Neural cell (in vitro differentiated cells): ENCODE measurements around the gene DIABLO. TPM values are rescaled to one million over a fixed set of nuclear protein-coding genes. Genes with fewer than 3 reads are reported as not detected.

Experiments used
- H2AFZ ChIP-seq: fragments of 200-600, 300-800 bp; sonication (generic), shearing (Covaris generic); 2 replicates; pipeline ENCODE4 v1.6.0; 2014; ENCODE audit warnings: low read depth, mild to moderate bottlenecking, antibody characterized with exemption, low read length, moderate library complexity
- H3F3A ChIP-seq: fragments of 200-600 bp; shearing (Covaris generic); 2 replicates; pipeline ENCODE4 v1.6.1; 2016; ENCODE audit warnings: mild to moderate bottlenecking, moderate library complexity, mixed read lengths, antibody characterized with exemption, low read length; ENCODE audit not compliant: insufficient read depth, poor library complexity, severe bottlenecking
- H3K27ac ChIP-seq: fragments of 200-600, 300-800 bp; sonication (generic), shearing (Covaris generic); 2 replicates; pipeline ENCODE4 v1.5.1; 2014; ENCODE audit warnings: mild to moderate bottlenecking, low read length, moderate library complexity
- H3K27me3 ChIP-seq: fragments of 300-800, 200-600 bp; sonication (generic), shearing (Covaris generic); 2 replicates; pipeline ENCODE4 v1.6.0; 2014; ENCODE audit warnings: mild to moderate bottlenecking, low read depth, low read length, moderate library complexity; ENCODE audit not compliant: insufficient read depth
- H3K36me3 ChIP-seq: fragments of 300-800, 200-600 bp; sonication (generic), shearing (Covaris generic); 2 replicates; pipeline ENCODE4 v1.5.1; 2014; ENCODE audit warnings: mild to moderate bottlenecking, antibody characterized with exemption, low read length, moderate library complexity; ENCODE audit not compliant: insufficient read depth
- H3K4me2 ChIP-seq: fragments of 300-800, 200-600 bp; sonication (generic), shearing (Covaris generic); 2 replicates; pipeline ENCODE4 v1.6.0; 2014; ENCODE audit warnings: mild to moderate bottlenecking, low read length
- H3K4me3 ChIP-seq: fragments of 300-800, 200-600 bp; sonication (generic), shearing (Covaris generic); 2 replicates; pipeline ENCODE4 v1.5.1; 2014; ENCODE audit warnings: mild to moderate bottlenecking, low read length, moderate library complexity
- H3K79me2 ChIP-seq: fragments of 200-600 bp; shearing (Covaris generic); replicated peaks from 2 replicates; pipeline ENCODE4 v1.6.0; 2014; ENCODE audit warnings: mild to moderate bottlenecking, low read length, moderate library complexity; ENCODE audit not compliant: insufficient read depth
- H3K9ac ChIP-seq: fragments of 300-800, 200-600 bp; sonication (generic), shearing (Covaris generic); 2 replicates; pipeline ENCODE4 v1.6.1; 2016; ENCODE audit warnings: mild to moderate bottlenecking, low read length, mixed read lengths
- H3K9me2 ChIP-seq: fragments of 200-600 bp; shearing (Covaris generic); 2 replicates; pipeline ENCODE4 v1.6.1; 2016; ENCODE audit warnings: mild to moderate bottlenecking, low read length, mixed read lengths; ENCODE audit not compliant: insufficient read depth
- H3K9me3 ChIP-seq: fragments of 200-600, 300-800 bp; sonication (generic), shearing (Covaris generic); 2 replicates; pipeline ENCODE4 v1.6.1; 2016; ENCODE audit warnings: mild to moderate bottlenecking, mixed run types, low read length, moderate library complexity, mixed read lengths
- H4K20me1 ChIP-seq: fragments of 200-600 bp; shearing (Covaris generic); 2 replicates; pipeline ENCODE4 v1.6.1; 2016; ENCODE audit warnings: mild to moderate bottlenecking, mixed run types; ENCODE audit not compliant: insufficient read depth
- EP300 ChIP-seq: fragments of 450-650 bp; conservative IDR thresholded peaks from 2 replicates; pipeline ENCODE4 v1.6.1; 2014; ENCODE audit warnings: antibody characterized with exemption, mild to moderate bottlenecking, moderate library complexity; ENCODE audit not compliant: poor library complexity, severe bottlenecking
- EZH2 ChIP-seq: fragments of 200-600, 300-800 bp; shearing (Covaris generic), sonication (generic); IDR thresholded peaks from 2 replicates; pipeline ENCODE4 v1.6.1; 2014; ENCODE audit warnings: antibody characterized with exemption, low read length, borderline replicate concordance, mild to moderate bottlenecking; ENCODE audit not compliant: insufficient read depth, poor library complexity, severe bottlenecking
- MXI1 ChIP-seq: fragments of 450-650 bp; conservative IDR thresholded peaks from 2 replicates; pipeline ENCODE4 v1.6.1; 2014; ENCODE audit warnings: antibody characterized with exemption, mild to moderate bottlenecking; ENCODE audit not compliant: poor library complexity, severe bottlenecking
- POLR2AphosphoS5 ChIP-seq: IDR thresholded peaks from 2 replicates; pipeline ENCODE4 v1.6.1; 2012
- RAD21 ChIP-seq: fragments of 450-650 bp; conservative IDR thresholded peaks from 2 replicates; pipeline ENCODE4 v1.6.1; 2014; ENCODE audit warnings: antibody characterized with exemption, mild to moderate bottlenecking, moderate library complexity
- SMC3 ChIP-seq: fragments of 450-650 bp; conservative IDR thresholded peaks from 2 replicates; pipeline ENCODE4 v1.6.1; 2014; ENCODE audit warnings: antibody characterized with exemption, mild to moderate bottlenecking, moderate library complexity; ENCODE audit not compliant: poor library complexity
- TAF1 ChIP-seq: IDR thresholded peaks from 2 replicates; pipeline ENCODE4 v1.6.1; 2012; ENCODE audit warnings: low read depth
- polyA plus RNA-seq: library from polyadenylated mRNA; depleted of rRNA; stranded (reverse); fragments of >200 nt; gene quantifications from 2 replicates; pipeline ENCODE4 v1.2.3, GENCODE V29; 2014
- TF ChIP-seq, protein P1 (sequence below): IDR thresholded peaks from 2 replicates; pipeline ENCODE4 v1.6.1; 2012; ENCODE audit warnings: borderline replicate concordance
- TF ChIP-seq, protein P2 (sequence below): fragments of 450-650 bp; IDR thresholded peaks from 2 replicates; pipeline ENCODE4 v1.5.1; 2014; ENCODE audit warnings: antibody characterized with exemption, mild to moderate bottlenecking, moderate library complexity; ENCODE audit not compliant: poor library complexity, severe bottlenecking

Gene DIABLO
- polyA plus RNA-seq, 1 donor from 2014 or later: 157 TPM

DNA sequence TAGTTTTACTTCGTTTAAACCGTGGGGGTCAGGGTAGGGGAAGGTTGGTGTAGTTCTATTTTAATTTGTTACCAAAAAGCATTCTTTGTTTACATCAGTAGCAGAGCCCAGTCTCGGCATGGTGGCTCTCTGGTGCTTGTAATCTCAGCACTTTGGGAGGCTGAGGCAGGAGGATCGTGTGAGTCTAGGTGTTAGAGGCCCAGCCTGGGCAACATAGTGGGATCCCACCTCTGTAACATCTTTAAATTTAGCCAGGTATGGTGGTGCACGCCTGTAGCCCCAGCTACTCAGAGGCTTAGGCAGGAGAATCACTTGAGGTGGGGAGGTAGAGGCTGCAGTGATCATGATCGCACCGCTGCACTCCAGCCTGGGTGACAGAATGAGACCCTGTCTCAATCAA, 40.8 kb downstream of the DIABLO start:
- H3K36me3 ChIP-seq: no peaks in the 10 kb centered on the region
- H3K4me2 ChIP-seq: no peak overlapping the region
- no peak overlapping the region for H3K27ac ChIP-seq
- H3K9ac ChIP-seq: no peak overlapping the region
- H3K27me3 ChIP-seq: peaks cover 14% of the 10 kb centered on the region
- no peak overlapping the region for H3K4me3 ChIP-seq
- no peaks in the 10 kb centered on the region for H3F3A ChIP-seq
- H3K9me3 ChIP-seq: no peaks in the 10 kb centered on the region
- H3K79me2 ChIP-seq: no peaks in the 10 kb centered on the region
- H2AFZ ChIP-seq: no peak overlapping the region
- TF ChIP-seq POLR2AphosphoS5 (no peak), SMC3 (no peak), TAF1 (no peak), EP300 (no peak), EZH2 (no peak), MXI1 (no peak), RAD21 (no peak)
- TF ChIP-seq, protein P1, sequence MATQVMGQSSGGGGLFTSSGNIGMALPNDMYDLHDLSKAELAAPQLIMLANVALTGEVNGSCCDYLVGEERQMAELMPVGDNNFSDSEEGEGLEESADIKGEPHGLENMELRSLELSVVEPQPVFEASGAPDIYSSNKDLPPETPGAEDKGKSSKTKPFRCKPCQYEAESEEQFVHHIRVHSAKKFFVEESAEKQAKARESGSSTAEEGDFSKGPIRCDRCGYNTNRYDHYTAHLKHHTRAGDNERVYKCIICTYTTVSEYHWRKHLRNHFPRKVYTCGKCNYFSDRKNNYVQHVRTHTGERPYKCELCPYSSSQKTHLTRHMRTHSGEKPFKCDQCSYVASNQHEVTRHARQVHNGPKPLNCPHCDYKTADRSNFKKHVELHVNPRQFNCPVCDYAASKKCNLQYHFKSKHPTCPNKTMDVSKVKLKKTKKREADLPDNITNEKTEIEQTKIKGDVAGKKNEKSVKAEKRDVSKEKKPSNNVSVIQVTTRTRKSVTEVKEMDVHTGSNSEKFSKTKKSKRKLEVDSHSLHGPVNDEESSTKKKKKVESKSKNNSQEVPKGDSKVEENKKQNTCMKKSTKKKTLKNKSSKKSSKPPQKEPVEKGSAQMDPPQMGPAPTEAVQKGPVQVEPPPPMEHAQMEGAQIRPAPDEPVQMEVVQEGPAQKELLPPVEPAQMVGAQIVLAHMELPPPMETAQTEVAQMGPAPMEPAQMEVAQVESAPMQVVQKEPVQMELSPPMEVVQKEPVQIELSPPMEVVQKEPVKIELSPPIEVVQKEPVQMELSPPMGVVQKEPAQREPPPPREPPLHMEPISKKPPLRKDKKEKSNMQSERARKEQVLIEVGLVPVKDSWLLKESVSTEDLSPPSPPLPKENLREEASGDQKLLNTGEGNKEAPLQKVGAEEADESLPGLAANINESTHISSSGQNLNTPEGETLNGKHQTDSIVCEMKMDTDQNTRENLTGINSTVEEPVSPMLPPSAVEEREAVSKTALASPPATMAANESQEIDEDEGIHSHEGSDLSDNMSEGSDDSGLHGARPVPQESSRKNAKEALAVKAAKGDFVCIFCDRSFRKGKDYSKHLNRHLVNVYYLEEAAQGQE: no peak
- TF ChIP-seq, protein P2, sequence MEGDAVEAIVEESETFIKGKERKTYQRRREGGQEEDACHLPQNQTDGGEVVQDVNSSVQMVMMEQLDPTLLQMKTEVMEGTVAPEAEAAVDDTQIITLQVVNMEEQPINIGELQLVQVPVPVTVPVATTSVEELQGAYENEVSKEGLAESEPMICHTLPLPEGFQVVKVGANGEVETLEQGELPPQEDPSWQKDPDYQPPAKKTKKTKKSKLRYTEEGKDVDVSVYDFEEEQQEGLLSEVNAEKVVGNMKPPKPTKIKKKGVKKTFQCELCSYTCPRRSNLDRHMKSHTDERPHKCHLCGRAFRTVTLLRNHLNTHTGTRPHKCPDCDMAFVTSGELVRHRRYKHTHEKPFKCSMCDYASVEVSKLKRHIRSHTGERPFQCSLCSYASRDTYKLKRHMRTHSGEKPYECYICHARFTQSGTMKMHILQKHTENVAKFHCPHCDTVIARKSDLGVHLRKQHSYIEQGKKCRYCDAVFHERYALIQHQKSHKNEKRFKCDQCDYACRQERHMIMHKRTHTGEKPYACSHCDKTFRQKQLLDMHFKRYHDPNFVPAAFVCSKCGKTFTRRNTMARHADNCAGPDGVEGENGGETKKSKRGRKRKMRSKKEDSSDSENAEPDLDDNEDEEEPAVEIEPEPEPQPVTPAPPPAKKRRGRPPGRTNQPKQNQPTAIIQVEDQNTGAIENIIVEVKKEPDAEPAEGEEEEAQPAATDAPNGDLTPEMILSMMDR: no peak
- no peaks in the 10 kb centered on the region for H4K20me1 ChIP-seq
- no peaks in the 10 kb centered on the region for H3K9me2 ChIP-seq

DNA sequence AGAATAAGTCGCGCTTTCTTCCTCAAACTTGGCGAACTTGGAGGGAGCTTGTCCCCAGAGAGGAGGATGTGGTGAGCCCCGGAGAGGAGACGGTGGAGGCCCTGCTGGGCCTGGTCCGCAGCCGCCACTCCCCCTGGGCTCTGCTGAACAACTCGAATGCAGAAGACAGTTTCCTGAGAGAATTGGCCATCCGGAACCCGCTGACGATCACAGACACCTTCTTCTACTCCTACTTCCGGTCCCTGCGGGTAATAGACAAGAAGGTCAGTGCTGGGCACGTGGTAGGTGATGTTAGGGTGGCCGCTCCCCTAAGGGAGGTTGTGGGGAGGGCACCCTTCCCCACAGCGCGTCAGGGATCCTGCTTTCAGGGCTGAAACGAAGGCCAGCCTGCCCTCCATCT, 41.3 kb downstream of the DIABLO start:
- H3K9ac ChIP-seq: no peak overlapping the region
- no peaks in the 10 kb centered on the region for H3F3A ChIP-seq
- H3K9me3 ChIP-seq: no peaks in the 10 kb centered on the region
- no peak overlapping the region for H3K4me2 ChIP-seq
- no peaks in the 10 kb centered on the region for H3K9me2 ChIP-seq
- TF ChIP-seq, protein P1: no peak
- TF ChIP-seq EZH2 (no peak), MXI1 (no peak), RAD21 (no peak), TAF1 (no peak), SMC3 (no peak), EP300 (no peak)
- TF ChIP-seq, protein P2: no peak
- no peaks in the 10 kb centered on the region for H4K20me1 ChIP-seq
- H3K36me3 ChIP-seq: no peaks in the 10 kb centered on the region
- H3K27ac ChIP-seq: no peak overlapping the region
- no peaks in the 10 kb centered on the region for H3K79me2 ChIP-seq
- H3K4me3 ChIP-seq: no peak overlapping the region
- H3K27me3 ChIP-seq: peaks cover 14% of the 10 kb centered on the region
- H2AFZ ChIP-seq: no peak overlapping the region
